ENCODE measurements around the gene HAVCR1.

HAVCR1 gene

DNA sequence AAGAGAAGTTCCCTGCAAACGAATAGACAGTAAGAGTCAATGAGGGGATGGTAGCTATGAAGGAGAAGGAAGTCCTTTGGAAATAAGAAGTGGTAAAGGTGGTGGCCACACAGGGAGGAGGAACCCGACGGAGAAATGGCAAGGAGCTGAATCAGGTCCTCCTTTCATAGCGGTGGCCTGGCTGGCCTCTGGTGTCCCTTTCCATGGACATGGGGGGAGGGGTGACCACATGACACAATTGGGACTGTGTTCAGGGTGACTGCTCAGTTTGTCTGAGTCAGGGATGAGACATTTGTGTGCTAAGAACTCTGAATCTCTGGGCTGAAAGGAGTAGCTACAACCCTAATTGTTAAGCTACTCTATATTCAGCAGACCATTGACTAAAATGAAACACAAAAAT, 67.2 kb downstream of the HAVCR1 start:
- DNase-seq (ENCODE audit: low read depth) = no peak

DNA sequence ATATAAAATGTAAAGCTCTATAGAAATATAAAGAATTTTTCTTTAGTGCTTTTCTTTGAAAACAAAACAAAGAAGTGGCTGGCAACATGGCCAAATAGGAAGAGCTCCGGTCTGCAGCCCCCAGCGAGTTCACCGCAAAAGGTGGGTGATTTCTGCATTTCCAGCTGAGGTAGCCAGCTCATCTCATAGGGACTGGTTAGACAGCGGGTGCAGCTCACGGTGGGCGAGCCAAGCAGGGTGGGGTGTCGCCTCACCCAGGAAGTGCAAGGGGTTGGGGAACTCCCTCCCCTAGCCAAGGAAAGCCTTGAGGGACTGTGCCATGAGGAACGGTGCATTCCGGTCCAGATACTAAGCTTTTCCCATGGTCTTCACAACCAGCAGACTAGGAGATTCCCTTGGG, 74.9 kb downstream of the HAVCR1 start:
- no peak for DNase-seq (ENCODE audit: low read depth)

DNA sequence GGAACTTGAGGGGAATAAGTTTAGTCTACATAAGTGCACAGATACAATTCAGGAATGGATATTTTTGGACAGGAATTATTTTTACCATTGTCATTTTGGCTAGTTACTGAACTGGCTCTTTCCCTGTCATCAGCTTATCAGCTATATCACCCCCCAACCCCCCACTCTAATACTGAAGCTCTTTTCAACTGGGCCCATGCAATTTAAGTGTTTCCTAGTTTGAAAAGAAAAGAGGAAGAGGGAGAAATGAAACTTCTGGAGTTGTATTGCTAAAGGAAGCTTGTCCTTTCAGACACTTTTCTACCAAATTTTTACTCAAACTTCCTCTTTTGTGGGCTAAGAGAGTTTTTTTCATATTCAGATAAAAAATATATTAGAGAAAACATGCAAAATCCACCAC, 77.4 kb downstream of the HAVCR1 start:
- no peak for DNase-seq (ENCODE audit: low read depth)

Data from amniotic epithelial cell (primary cell).